Breast epithelium (tissue), 4 donors: ENCODE data around the gene SLC35A3. TPM values are rescaled to one million over a fixed set of nuclear protein-coding genes. Genes with fewer than 3 reads are reported as not detected.

ENCODE experiments used
- DNase-seq, 2 donors: peaks; one replicate each; pipeline ENCODE4 v3.0.0-alpha.2; 2019; ENCODE audit warnings: low spot score in 2 of 2
- H3K27ac ChIP-seq, 2 donors: fragments of 200-600 bp; sonication (generic) in 1 of 2; one replicate each; pipeline ENCODE4 v1.5.1; 2016 to 2019; ENCODE audit warnings: mild to moderate bottlenecking in 1 of 2
- H3K27me3 ChIP-seq, 2 donors: fragments of 200-600 bp; sonication (generic) in 1 of 2; one replicate each; pipeline versions ENCODE4 v1.5.1 to v1.6.0; 2017 to 2019; ENCODE audit warnings: control low read depth in 1 of 2, mild to moderate bottlenecking in 1 of 2
- H3K36me3 ChIP-seq: fragments of 200-600 bp; one replicate; pipeline ENCODE4 v1.5.1; 2019
- H3K4me1 ChIP-seq, 2 donors: fragments of 200-600 bp; sonication (generic); one replicate each; pipeline ENCODE4 v1.5.1; 2016 to 2019; ENCODE audit warnings: control low read depth in 1 of 2
- H3K4me3 ChIP-seq, 3 donors: fragments of 200-600 bp; sonication (generic); 1 replicate in 2 of 3; 2 replicates in 1 of 3; pipeline ENCODE4 v1.5.1; 2016 to 2019; ENCODE audit warnings: mild to moderate bottlenecking in 3 of 3, moderate library complexity in 2 of 3
- H3K9me3 ChIP-seq, 2 donors: fragments of 200-600 bp; sonication (generic) in 1 of 2; one replicate each; pipeline ENCODE4 v1.5.1; 2016 to 2019; ENCODE audit warnings: control low read depth in 1 of 2
- CTCF ChIP-seq, 3 donors: fragments of 450-650 bp; IDR thresholded peaks; one replicate each; pipeline ENCODE4 v1.5.1; 2016 to 2017; ENCODE audit warnings: antibody characterized with exemption in 3 of 3, mild to moderate bottlenecking in 3 of 3, moderate library complexity in 3 of 3
- POLR2A ChIP-seq: fragments of 450-650 bp; IDR thresholded peaks from one replicate; pipeline ENCODE4 v1.6.1; 2016; ENCODE audit warnings: antibody characterized with exemption, mild to moderate bottlenecking, moderate library complexity
- POLR2AphosphoS5 ChIP-seq, 3 donors: sonication (generic); formaldehyde crosslinking; IDR thresholded peaks; one replicate each; pipeline ENCODE4 v1.6.1; 2017; ENCODE audit warnings: antibody characterized with exemption in 3 of 3
- intact Hi-C: fragments of 100-400 bp; cut with DNase I; formaldehyde crosslinking; loops from one replicate; pipeline ENCODE4 v1.15.1; 2023; ENCODE audit warnings: low total_unique reads
- total RNA-seq, 3 donors: library from RNA; depleted of rRNA; stranded (reverse); fragments of >200 nt; gene quantifications; one replicate each; pipeline ENCODE4 v1.1.0, GENCODE V29; 2016

SLC35A3 gene
- 10 to 100 TPM; 31.8 to 41.7 (median 36.5) TPM for total RNA-seq

- peak; percentile 59 to 83 for DNase-seq
- Histone ChIP-seq H3K27ac (peak within 1 kb of the TSS; percentile 84 to 92), H3K27me3 (no peaks in the 10 kb centered on the region), H3K4me1 (no peaks in the 10 kb centered on the region), H3K36me3 (no peaks in the 10 kb centered on the region), H3K9me3 (no peaks in the 10 kb centered on the region), H3K4me3 (peak within 1 kb of the TSS; percentile 91 to 94 (median 92))
- intact Hi-C loops: no loop called here
- no peak for TF ChIP-seq CTCF (IDR thresholded peaks at IDR 0.05)
- peak; percentile 11 to 64 (median 38) for TF ChIP-seq POLR2AphosphoS5 (IDR thresholded peaks at IDR 0.05)
These were observed at the start of gene SLC35A3 for GRCh38 chr1:99969729-99970621. Gene SLC35A3, plus strand, starts transcription at chr1:99969996. Its CDS starts 23,559 bp downstream, at chr1:99993555.

GRCh38 chr1:99934801-99935200 is 35.0 kb upstream of the SLC35A3 start:
- no peak for DNase-seq
- Histone ChIP-seq H3K27me3 (no peaks in the 10 kb centered on the region), H3K9me3 (no peaks in the 10 kb centered on the region), H3K27ac (no peak overlapping the region), H3K36me3 (no peaks in the 10 kb centered on the region), H3K4me1 (no peaks in the 10 kb centered on the region), H3K4me3 (no peak overlapping the region)
- TF ChIP-seq POLR2A (no peak), POLR2AphosphoS5 (IDR thresholded peaks at IDR 0.05) (no peak), CTCF (IDR thresholded peaks at IDR 0.05) (no peak)
- intact Hi-C loops: loop anchor here (10.0 kb wide), 2 partner anchors 1460 to 1690 kb away; no protein-coding TSS in a partner anchor

- H3K4me3 ChIP-seq: no peak overlapping the region
- H3K9me3 ChIP-seq: no peaks in the 10 kb centered on the region
- no peaks in the 10 kb centered on the region for H3K4me1 ChIP-seq
- intact Hi-C loops: loop anchor here (10.0 kb wide), 2 partner anchors 1461 to 1689 kb away; no protein-coding TSS in a partner anchor
- no peak overlapping the region for H3K27ac ChIP-seq
- TF ChIP-seq POLR2AphosphoS5 (IDR thresholded peaks at IDR 0.05): no peak
- no peak for TF ChIP-seq POLR2A
- TF ChIP-seq CTCF (IDR thresholded peaks at IDR 0.05): no peak
- H3K27me3 ChIP-seq: no peaks in the 10 kb centered on the region
- no peaks in the 10 kb centered on the region for H3K36me3 ChIP-seq
- no peak for DNase-seq
These were observed 34.3 kb upstream of the SLC35A3 start for GRCh38 chr1:99935534-99935933.

GRCh38 chr1:99936071-99936470 is 33.7 kb upstream of the SLC35A3 start:
- H3K4me3 ChIP-seq: no peak overlapping the region
- H3K27me3 ChIP-seq: no peaks in the 10 kb centered on the region
- H3K27ac ChIP-seq: no peak overlapping the region
- no peak for DNase-seq
- no peaks in the 10 kb centered on the region for H3K9me3 ChIP-seq
- H3K4me1 ChIP-seq: no peaks in the 10 kb centered on the region
- TF ChIP-seq CTCF (IDR thresholded peaks at IDR 0.05): no peak
- TF ChIP-seq POLR2A: no peak
- TF ChIP-seq POLR2AphosphoS5 (IDR thresholded peaks at IDR 0.05): no peak
- intact Hi-C loops: loop anchor here (10.0 kb wide), 2 partner anchors 1461 to 1689 kb away; no protein-coding TSS in a partner anchor
- H3K36me3 ChIP-seq: no peaks in the 10 kb centered on the region

- no peaks in the 10 kb centered on the region for H3K36me3 ChIP-seq
- TF ChIP-seq POLR2A (no peak), POLR2AphosphoS5 (IDR thresholded peaks at IDR 0.05) (no peak), CTCF (IDR thresholded peaks at IDR 0.05) (no peak)
- H3K27ac ChIP-seq: no peak overlapping the region
- DNase-seq: no peak
- H3K27me3 ChIP-seq: no peaks in the 10 kb centered on the region
- no peaks in the 10 kb centered on the region for H3K9me3 ChIP-seq
- intact Hi-C loops: no loop called here
- no peak overlapping the region for H3K4me3 ChIP-seq
- H3K4me1 ChIP-seq: no peaks in the 10 kb centered on the region
These were observed 27.1 kb upstream of the SLC35A3 start for GRCh38 chr1:99942723-99943122.
